Measurements from ENCODE around the gene RPP25L.
"Not testable (repeated sequence)": the region's sequence is repeated elsewhere in the genome, so short reads cannot be mapped to it uniquely, and the experiment has no call there.

The RPP25L gene

DNA sequence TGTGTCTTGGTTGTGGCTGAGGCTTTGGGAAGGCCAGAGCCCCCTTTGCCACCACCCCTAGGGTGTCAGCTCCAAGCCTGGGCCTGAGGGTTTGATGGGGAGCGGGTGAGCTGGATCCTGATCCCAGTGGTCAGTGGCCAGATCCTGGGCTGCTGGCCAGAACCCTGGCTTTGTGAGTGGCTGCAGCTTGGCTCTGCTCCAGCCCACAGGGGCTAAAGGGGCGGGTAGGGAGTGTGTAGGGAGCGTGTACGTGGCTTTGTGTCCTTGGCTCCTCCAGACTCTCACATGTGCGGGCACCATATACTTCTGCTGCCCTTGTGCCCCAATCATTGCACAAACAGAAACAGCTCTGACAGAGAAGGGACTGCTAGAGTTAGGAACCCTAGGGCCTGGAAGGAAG is 38.9 kb upstream of the RPP25L start:
- H3K27me3 ChIP-seq (ENCODE audit: control insufficient read depth, insufficient read depth, low read length), result no peaks in the 10 kb centered on the region
- H3K9ac ChIP-seq (ENCODE audit: low read depth, low read length), result no peak overlapping the region
- peak overlapping the region; percentile 45 for H3K4me3 ChIP-seq (ENCODE audit: low read depth, low read length)
- peaks cover 26% of the 10 kb centered on the region for H3K4me1 ChIP-seq (ENCODE audit: control insufficient read depth, insufficient read depth, low read length)
- H3K36me3 ChIP-seq (ENCODE audit: control insufficient read depth, insufficient read depth, low read length), result peaks cover 13% of the 10 kb centered on the region
- H3K9me3 ChIP-seq (ENCODE audit: control insufficient read depth, insufficient read depth, low read length), result no peaks in the 10 kb centered on the region

DNA sequence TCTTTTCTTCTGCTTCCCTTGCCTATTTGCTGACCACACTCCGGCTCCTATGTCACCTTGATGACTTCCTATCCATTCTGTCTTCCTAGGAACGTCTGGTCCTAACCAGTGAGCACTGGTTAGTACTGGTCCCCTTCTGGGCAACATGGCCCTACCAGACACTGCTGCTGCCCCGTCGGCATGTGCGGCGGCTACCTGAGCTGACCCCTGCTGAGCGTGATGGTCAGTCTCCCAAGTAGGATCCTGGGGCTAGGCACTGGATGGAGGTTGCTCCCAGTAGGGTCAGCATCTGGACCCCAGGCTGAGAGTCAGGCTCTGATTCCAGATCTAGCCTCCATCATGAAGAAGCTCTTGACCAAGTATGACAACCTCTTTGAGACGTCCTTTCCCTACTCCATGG is 36.8 kb upstream of the RPP25L start:
- Histone ChIP-seq H3K4me1 (ENCODE audit: control insufficient read depth, insufficient read depth, low read length) (peaks cover 31% of the 10 kb centered on the region), H3K9ac (ENCODE audit: low read depth, low read length) (no peak overlapping the region), H3K27me3 (ENCODE audit: control insufficient read depth, insufficient read depth, low read length) (no peaks in the 10 kb centered on the region), H3K36me3 (ENCODE audit: control insufficient read depth, insufficient read depth, low read length) (peaks cover 13% of the 10 kb centered on the region), H3K4me3 (ENCODE audit: low read depth, low read length) (no peak overlapping the region), H3K9me3 (ENCODE audit: control insufficient read depth, insufficient read depth, low read length) (no peaks in the 10 kb centered on the region)

DNA sequence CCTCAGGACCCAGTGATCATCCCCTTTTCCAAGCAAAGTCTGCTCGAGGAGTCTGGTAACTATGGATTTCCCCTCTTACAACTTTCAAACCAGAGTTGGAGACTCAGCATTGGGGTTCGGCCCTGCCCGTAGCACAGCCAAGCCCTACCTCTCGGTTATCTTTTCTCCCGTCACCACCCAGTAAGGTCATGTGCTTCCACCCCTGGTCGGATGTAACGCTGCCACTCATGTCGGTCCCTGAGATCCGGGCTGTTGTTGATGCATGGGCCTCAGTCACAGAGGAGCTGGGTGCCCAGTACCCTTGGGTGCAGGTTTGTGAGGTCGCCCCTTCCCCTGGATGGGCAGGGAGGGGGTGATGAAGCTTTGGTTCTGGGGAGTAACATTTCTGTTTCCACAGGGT is 35.8 kb upstream of the RPP25L start:
- Histone ChIP-seq H3K9ac (ENCODE audit: low read depth, low read length) (peak overlapping the region; percentile 90), H3K4me1 (ENCODE audit: control insufficient read depth, insufficient read depth, low read length) (peaks cover 29% of the 10 kb centered on the region), H3K27me3 (ENCODE audit: control insufficient read depth, insufficient read depth, low read length) (no peaks in the 10 kb centered on the region), H3K36me3 (ENCODE audit: control insufficient read depth, insufficient read depth, low read length) (peaks cover 13% of the 10 kb centered on the region), H3K4me3 (ENCODE audit: low read depth, low read length) (peak overlapping the region; percentile 98), H3K9me3 (ENCODE audit: control insufficient read depth, insufficient read depth, low read length) (no peaks in the 10 kb centered on the region)

DNA sequence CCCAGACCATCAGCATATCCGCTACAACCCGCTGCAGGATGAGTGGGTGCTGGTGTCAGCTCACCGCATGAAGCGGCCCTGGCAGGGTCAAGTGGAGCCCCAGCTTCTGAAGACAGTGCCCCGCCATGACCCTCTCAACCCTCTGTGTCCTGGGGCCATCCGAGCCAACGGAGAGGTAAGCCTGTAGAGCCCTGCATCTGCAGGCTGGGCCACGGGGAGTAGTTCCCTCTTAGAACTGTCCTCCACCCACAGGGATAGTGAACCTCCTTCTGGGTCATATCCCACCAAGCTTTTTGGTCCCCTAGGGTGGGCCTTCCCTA is 35.1 kb upstream of the RPP25L start:
- H3K9ac ChIP-seq (ENCODE audit: low read depth, low read length), result peak overlapping the region; percentile 90
- peaks cover 24% of the 10 kb centered on the region for H3K4me1 ChIP-seq (ENCODE audit: control insufficient read depth, insufficient read depth, low read length)
- peaks cover 13% of the 10 kb centered on the region for H3K36me3 ChIP-seq (ENCODE audit: control insufficient read depth, insufficient read depth, low read length)
- H3K9me3 ChIP-seq (ENCODE audit: control insufficient read depth, insufficient read depth, low read length), result no peaks in the 10 kb centered on the region
- peak overlapping the region; percentile 98 for H3K4me3 ChIP-seq (ENCODE audit: low read depth, low read length)
- H3K27me3 ChIP-seq (ENCODE audit: control insufficient read depth, insufficient read depth, low read length), result no peaks in the 10 kb centered on the region

DNA sequence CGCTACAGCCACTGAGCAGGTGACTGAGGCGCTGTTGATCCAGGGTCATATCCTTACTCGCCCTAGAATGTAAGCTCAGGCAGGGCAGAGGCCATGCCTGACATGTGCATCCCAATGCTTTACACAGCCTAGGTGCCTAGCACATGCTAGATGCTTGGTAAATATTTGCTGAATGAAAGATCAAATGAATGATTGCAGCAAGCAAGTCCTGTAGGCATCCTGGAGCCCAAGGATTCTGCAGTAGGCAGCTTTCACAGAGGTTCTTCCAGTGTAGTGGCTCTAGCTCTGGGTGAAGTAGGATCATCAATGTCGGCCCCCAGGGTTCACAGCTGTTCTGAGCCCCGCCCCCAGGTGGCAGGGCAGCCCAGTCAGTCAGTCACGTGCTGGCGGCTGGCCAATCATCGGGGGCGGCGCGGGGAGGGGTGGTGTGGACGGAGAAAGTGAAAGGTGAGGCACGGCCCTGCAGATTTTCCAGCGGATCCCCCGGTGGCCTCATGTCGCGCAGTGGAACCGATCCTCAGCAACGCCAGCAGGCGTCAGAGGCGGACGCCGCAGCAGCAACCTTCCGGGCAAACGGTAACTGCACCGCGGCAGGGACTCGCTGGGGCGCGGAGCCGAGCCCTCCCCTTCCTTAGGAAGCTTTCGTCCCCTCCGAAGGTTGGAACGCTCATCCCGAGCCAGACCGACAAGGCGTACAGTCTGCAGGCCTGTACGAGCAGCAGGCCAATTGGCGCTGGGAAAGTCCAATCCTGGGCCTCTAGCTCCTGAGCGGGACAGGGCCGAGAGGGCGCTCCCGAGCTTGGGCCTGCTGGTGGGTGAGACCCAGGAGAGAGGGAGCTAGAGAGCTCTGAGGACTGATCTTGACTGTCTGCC is 34.5 kb upstream of the RPP25L start, which contains the start of gene GALT:
TSS of gene GALT (plus strand) at position 465 of the 873 bp plus-strand sequence. CDS start at position 495, 30 bp downstream.
- Histone ChIP-seq H3K27me3 (ENCODE audit: control insufficient read depth, insufficient read depth, low read length) (no peaks in the 10 kb centered on the region), H3K9ac (ENCODE audit: low read depth, low read length) (peak within 1 kb of the TSS; percentile 90), H3K4me3 (ENCODE audit: low read depth, low read length) (peak within 1 kb of the TSS; percentile 98), H3K9me3 (ENCODE audit: control insufficient read depth, insufficient read depth, low read length) (no peaks in the 10 kb centered on the region), H3K4me1 (ENCODE audit: control insufficient read depth, insufficient read depth, low read length) (peaks cover 22% of the 10 kb centered on the region), H3K36me3 (ENCODE audit: control insufficient read depth, insufficient read depth, low read length) (peaks cover 13% of the 10 kb centered on the region)

DNA sequence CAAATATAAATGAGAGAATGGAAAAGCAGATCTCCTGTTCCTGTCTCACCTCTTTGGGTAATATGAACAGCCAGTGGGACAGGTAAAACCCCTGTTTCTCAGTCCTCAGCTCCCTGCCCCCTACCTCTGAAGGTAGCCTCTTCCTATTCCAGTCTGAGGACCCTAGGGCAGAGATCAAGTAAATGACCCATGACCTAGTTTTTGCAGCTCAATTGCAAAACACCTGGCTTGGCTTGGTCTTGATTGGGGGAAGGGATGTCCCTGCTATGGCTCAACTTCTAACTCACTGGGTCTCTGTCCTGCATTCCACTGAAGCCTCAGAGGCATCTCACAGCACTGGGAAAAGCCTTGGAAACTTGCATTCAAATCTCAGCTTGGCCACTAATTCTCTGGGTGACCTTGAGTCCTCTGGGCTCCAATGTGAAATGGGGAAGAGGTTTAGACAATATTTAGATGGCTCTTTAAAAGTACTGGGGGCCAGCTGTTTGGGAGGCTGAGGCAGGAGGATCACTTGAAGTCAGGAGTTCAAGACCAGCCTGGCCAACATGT is 32.9 kb upstream of the RPP25L start:
- no peaks in the 10 kb centered on the region for H3K27me3 ChIP-seq (ENCODE audit: control insufficient read depth, insufficient read depth, low read length)
- peaks cover 21% of the 10 kb centered on the region for H3K4me1 ChIP-seq (ENCODE audit: control insufficient read depth, insufficient read depth, low read length)
- H3K9me3 ChIP-seq (ENCODE audit: control insufficient read depth, insufficient read depth, low read length), result no peaks in the 10 kb centered on the region
- H3K9ac ChIP-seq (ENCODE audit: low read depth, low read length), result peak overlapping the region; percentile 57
- peaks cover 10% of the 10 kb centered on the region for H3K36me3 ChIP-seq (ENCODE audit: control insufficient read depth, insufficient read depth, low read length)
- H3K4me3 ChIP-seq (ENCODE audit: low read depth, low read length), result peak overlapping the region; percentile 0

DNA sequence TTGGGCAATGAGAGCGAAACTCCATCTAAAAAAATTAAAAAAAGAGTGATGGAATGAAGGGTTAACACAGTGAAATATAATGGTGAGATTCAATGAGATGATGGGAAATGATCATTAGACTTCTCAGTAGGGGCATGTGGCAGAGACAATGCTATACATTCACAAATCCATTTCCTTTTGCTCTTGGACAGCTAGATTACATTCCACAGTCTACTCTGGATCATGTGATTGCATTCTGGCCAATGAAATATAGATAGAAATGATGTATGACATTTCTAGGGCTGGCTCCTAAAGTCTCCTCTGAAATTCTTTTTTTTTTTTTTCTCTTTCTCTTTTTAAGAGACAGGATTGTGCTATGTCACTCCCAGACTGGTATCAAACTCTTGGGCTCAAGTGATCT is 30.8 kb upstream of the RPP25L start:
- Histone ChIP-seq H3K4me1 (ENCODE audit: control insufficient read depth, insufficient read depth, low read length) (peaks cover 22% of the 10 kb centered on the region), H3K9ac (ENCODE audit: low read depth, low read length) (no peak overlapping the region), H3K36me3 (ENCODE audit: control insufficient read depth, insufficient read depth, low read length) (no peaks in the 10 kb centered on the region)

DNA sequence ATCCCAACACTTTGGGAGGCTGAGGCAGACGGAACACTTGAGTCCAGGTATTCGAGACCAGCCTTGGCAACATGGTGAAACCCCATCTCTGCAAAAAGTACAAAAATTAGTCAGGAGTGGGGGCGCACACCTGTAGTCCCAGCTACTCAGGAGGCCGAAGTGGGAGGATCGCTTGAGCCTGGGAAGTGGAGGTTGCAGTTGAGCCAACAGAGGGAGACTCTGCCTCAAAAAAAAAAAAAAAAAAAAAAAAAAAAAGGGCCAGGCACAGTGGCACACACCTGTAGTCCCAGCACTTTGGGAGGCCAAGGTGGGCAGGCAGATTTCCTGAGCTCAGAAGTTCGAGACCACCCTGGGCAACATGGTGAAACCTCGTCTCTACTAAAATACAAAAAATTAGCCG is 27.4 kb upstream of the RPP25L start:
- H3K36me3 ChIP-seq (ENCODE audit: control insufficient read depth, insufficient read depth, low read length); H3K9ac ChIP-seq (ENCODE audit: low read depth, low read length); H3K4me1 ChIP-seq (ENCODE audit: control insufficient read depth, insufficient read depth, low read length); H3K4me3 ChIP-seq (ENCODE audit: low read depth, low read length); H3K27me3 ChIP-seq (ENCODE audit: control insufficient read depth, insufficient read depth, low read length); H3K9me3 ChIP-seq (ENCODE audit: control insufficient read depth, insufficient read depth, low read length): not testable (repeated sequence)

More for the DNA sequence above, 30.8 kb upstream of the RPP25L start:
- Histone ChIP-seq H3K9me3 (ENCODE audit: control insufficient read depth, insufficient read depth, low read length) (no peaks in the 10 kb centered on the region), H3K27me3 (ENCODE audit: control insufficient read depth, insufficient read depth, low read length) (no peaks in the 10 kb centered on the region), H3K4me3 (ENCODE audit: low read depth, low read length) (no peak overlapping the region)

DNA sequence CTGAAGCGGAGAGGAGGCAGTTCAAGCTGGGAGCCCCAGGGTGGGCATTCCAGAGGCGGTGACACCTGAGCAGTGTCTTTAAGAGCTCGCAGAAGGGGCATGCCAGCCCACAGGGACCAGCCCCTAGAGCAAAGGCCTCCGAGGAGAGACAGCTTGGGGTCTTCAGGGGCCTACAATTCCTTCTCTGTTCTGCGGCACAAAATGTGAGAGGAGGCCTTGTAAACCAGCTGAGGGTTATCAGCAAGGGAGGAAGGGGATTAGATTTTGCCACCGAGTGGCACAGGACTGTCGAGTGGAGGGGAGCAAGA is 26.2 kb upstream of the RPP25L start:
- Histone ChIP-seq H3K36me3 (ENCODE audit: control insufficient read depth, insufficient read depth, low read length) (peaks cover 7% of the 10 kb centered on the region), H3K4me1 (ENCODE audit: control insufficient read depth, insufficient read depth, low read length) (peaks cover 8% of the 10 kb centered on the region), H3K27me3 (ENCODE audit: control insufficient read depth, insufficient read depth, low read length) (peaks cover 10% of the 10 kb centered on the region), H3K9me3 (ENCODE audit: control insufficient read depth, insufficient read depth, low read length) (no peaks in the 10 kb centered on the region), H3K4me3 (ENCODE audit: low read depth, low read length) (peak overlapping the region; percentile 80), H3K9ac (ENCODE audit: low read depth, low read length) (peak overlapping the region; percentile 26)

DNA sequence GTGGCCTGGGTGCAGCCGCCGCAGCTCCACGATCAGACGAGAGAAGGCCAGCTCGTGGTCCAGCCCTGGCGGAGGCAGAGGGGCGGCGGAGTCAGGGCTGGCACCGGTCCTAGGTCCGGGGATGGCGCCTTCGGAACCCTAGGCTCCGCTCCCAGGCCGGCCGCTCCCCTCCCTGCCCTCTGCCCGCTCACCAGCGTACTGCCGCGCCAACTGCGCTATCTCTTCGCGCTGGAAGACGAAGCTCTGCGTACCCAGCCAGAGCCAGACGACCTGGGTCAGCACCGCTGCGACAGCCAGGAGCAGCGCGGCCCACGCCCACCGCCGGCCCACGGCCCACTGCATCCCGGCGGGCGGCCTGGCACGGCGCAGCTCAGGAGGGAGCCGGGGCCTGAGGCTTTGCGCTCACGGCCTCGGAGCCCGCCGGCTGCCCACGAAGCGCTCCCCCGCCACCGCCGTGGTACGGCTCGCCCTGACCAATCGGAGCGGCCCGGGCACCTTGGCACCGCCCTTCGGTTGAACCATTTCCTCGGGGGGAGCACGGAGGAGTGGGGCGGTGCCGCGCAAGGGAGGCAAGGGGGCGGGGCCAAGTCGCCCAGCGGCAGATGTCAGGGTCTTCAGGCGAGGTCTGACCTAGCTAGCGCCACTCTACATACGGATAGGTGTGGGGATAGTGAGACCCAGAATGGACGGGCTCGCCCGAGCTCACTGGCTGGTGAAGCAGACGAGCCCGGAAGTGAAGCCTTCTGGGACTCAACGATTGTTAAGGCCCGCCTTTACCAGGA is 25.6 kb upstream of the RPP25L start, which contains the start of gene SIGMAR1:
TSS of gene SIGMAR1 (minus strand) at position 432 of the 782 bp plus-strand sequence. CDS start at position 342, 90 bp downstream.
- peak within 1 kb of the TSS; percentile 79 for H3K9ac ChIP-seq (ENCODE audit: low read depth, low read length)
- peak within 1 kb of the TSS; percentile 80 for H3K4me3 ChIP-seq (ENCODE audit: low read depth, low read length)
- no peaks in the 10 kb centered on the region for H3K9me3 ChIP-seq (ENCODE audit: control insufficient read depth, insufficient read depth, low read length)
- peaks cover 7% of the 10 kb centered on the region for H3K36me3 ChIP-seq (ENCODE audit: control insufficient read depth, insufficient read depth, low read length)
- peaks cover 11% of the 10 kb centered on the region for H3K27me3 ChIP-seq (ENCODE audit: control insufficient read depth, insufficient read depth, low read length)
- peaks cover 8% of the 10 kb centered on the region for H3K4me1 ChIP-seq (ENCODE audit: control insufficient read depth, insufficient read depth, low read length)

DNA sequence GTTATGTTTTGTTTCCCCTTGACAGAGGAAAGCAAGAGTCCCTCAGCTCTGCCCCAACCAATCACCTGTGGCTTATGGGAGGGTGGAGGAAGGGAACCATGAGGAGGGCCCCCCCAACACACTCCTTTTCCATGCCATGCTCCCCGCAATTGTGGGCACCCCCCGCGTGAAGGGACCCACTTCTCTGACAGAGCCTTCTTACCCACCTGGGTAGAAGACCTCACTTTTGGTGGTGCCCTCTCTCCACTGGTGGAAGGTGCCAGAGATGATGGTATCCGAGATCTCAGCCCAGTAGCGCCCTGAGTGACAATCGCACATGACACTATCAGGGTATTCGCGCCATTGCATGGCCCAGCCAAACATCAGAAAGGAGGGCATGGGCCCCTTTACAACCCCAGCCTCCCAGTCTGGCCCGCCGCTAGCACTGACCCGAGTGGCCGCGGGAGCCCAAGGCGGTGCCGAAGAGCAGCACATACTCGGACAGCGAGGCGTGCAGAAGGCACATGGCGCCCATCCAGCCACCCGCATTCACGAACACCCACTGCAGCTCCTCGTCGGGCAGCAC is 25.0 kb upstream of the RPP25L start:
- Histone ChIP-seq H3K36me3 (ENCODE audit: control insufficient read depth, insufficient read depth, low read length) (peaks cover 7% of the 10 kb centered on the region), H3K27me3 (ENCODE audit: control insufficient read depth, insufficient read depth, low read length) (peaks cover 18% of the 10 kb centered on the region), H3K9me3 (ENCODE audit: control insufficient read depth, insufficient read depth, low read length) (no peaks in the 10 kb centered on the region), H3K4me1 (ENCODE audit: control insufficient read depth, insufficient read depth, low read length) (peaks cover 8% of the 10 kb centered on the region), H3K9ac (ENCODE audit: low read depth, low read length) (peak overlapping the region; percentile 79), H3K4me3 (ENCODE audit: low read depth, low read length) (peak overlapping the region; percentile 80)

Data from iPS-15b (cell line).